Measurements from ENCODE around the gene OXSR1. TPM values are rescaled to one million over a fixed set of nuclear protein-coding genes. Genes with fewer than 3 reads are reported as not detected.

The OXSR1 gene
- total RNA-seq (ENCODE audit: low replicate concordance) = 24.5 and 30.6 TPM in 2 replicates

GRCh38 chr3:38164952-38165721, at the start of gene OXSR1:
Gene OXSR1 (plus strand): TSS chr3:38165537. CDS start chr3:38165877, 340 bp downstream.

GRCh38 chr3:38136777-38137614, 28.3 kb upstream of the OXSR1 start, which contains the start of gene ACAA1:
Gene ACAA1 (minus strand): TSS chr3:38137127. CDS start chr3:38137035, 92 bp downstream.

GRCh38 chr3:38138349-38139190, 26.8 kb upstream of the OXSR1 start, which contains the start of gene MYD88:
Gene MYD88 (plus strand): TSS chr3:38138661. CDS start chr3:38138701, 40 bp downstream.

GRCh38 chr3:38265604-38266307, 100.4 kb downstream of the OXSR1 start, which contains the start of gene SLC22A13:
Gene SLC22A13 (plus strand): TSS chr3:38265812. CDS start chr3:38265861, 49 bp downstream.

GRCh38 chr3:38281895-38282686, 116.8 kb downstream of the OXSR1 start, which contains the start of gene SLC22A14:
Gene SLC22A14 (plus strand): TSS chr3:38282294. CDS start chr3:38306027, 23,733 bp downstream.

Other genes with a start within 250 kb of the OXSR1 start
- gene VILL, start 174.8 kb upstream of the OXSR1 start, total RNA-seq (ENCODE audit: low replicate concordance) = 5.6 and 8.9 TPM in 2 replicates
- 38.8 and 39.2 TPM in 2 replicates for gene PLCD1, start 135.9 kb upstream of the OXSR1 start, total RNA-seq (ENCODE audit: low replicate concordance)
- gene DLEC1, start 126.3 kb upstream of the OXSR1 start, total RNA-seq (ENCODE audit: low replicate concordance) = under 0.01 TPM in 2 replicates
- 54.2 and 69.0 TPM in 2 replicates for gene ACAA1, start 28.4 kb upstream of the OXSR1 start, total RNA-seq (ENCODE audit: low replicate concordance)
- gene MYD88, start 26.9 kb upstream of the OXSR1 start, total RNA-seq (ENCODE audit: low replicate concordance) = 8.8 and 11.7 TPM in 2 replicates
- gene SLC22A13, start 100.3 kb downstream of the OXSR1 start, total RNA-seq (ENCODE audit: low replicate concordance) = 0.15 and 0.94 TPM in 2 replicates
- gene SLC22A14, start 116.8 kb downstream of the OXSR1 start, total RNA-seq (ENCODE audit: low replicate concordance) = 0.23 and 0.70 TPM in 2 replicates
- 2.3 and 10.2 TPM in 2 replicates for gene XYLB, start 181.2 kb downstream of the OXSR1 start, total RNA-seq (ENCODE audit: low replicate concordance)